HG03135 (cell line): ENCODE results near the gene FAM3B.

ENCODE experiments used
- ATAC-seq: cut with Tn5 transposase; IDR thresholded peaks from one replicate; pipeline ENCODE4 v1.9.1; 2021; ENCODE audit warnings: mild to moderate bottlenecking, moderate library complexity; ENCODE audit not compliant: unreplicated experiment

Gene FAM3B

DNA sequence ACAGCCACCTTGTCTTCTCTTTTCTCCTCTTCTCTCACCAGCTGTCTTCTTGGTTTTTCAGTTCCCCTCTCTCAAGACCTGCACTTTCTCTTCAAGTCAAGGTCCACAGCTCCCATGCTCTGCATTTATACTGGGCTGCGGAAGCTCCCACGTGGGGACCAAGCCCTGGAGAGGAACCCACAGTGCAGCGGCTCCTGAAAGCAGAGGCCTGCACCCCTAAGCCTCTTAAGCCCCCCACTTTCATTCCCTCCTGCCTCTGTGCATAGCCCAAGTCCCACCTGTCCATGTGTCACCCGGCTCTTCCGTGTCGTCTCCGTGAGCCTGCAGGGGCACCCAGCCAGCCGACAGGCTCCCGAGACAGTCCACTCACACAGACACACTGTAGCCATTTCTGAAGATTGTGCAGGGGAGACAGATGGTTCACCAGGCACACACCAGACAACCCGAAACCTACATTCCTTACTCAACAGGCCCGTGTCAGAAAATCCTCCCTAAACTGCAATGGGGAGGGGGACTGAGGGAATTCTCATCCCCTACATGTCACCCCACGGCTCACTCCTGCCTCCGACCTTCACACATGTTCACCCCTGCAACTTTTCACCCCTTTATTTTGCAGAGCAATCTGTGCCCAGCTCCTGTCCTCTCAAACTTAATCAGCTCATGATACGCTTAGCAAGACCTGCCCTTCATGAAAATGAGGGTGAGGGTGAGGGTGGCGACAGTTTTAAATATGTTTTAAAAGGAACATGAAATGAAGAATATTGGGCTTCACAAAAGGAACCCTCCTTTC lies 51.5 kb downstream of the FAM3B start:
- peak; percentile 54 for ATAC-seq

DNA sequence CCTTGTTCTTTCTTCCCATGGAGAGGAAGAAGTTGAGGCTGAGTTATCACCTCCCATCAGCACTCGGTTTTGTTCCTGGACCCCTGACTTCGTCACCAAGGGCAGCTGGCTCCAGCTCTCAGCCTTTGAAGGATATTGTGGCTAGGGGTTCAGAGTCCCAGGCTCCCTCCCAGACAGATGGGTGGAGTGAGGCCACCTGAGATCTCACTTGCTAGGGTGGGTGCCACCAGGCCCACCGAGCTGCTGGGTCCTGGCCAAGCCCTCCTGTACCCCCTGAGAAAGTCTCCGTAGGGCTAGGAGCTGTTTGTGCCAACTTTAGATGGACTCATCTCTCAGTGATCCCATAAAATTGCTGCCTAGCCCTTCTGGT lies 52.1 kb downstream of the FAM3B start:
- ATAC-seq: no peak

DNA sequence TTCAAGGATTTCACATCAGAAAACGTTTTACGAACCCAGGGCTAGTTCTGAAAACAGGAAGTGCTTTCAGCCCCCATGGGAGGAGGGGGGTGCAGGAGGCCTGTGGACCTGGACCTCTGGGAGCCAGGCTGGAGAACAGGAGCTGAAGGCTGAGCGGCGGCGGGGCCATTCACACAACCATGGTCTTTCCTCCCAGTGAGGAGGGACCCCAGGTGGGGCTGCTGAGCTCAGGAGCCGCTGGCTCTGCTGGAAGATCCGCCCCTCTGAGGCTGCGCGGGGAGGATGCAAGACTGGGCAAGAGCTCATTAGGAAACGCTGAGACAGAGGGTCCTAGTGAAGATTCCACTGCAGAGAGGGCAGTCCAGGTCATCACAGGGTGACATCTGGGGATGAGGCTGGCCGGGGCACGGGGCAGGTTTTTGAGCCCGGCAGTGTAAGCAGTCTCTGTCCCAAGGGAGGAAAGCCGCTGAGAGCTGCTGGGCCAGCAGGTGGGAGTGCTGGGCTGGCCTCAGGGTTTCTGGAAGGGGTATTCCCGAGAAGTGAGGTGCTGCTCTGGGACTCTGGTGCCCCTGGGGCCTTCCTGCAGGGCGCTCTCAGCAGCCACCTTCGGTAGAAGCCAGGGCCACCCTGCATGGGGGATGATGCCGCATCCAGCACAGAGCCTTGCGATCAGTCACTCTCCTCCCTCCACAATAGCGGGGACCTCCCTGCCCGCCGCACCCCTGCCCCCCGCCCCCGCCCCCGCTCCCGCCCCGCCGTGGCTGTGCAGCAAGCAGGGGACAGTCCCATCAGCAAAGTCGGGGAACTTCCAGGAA lies 52.7 kb downstream of the FAM3B start:
- ATAC-seq: peak; percentile 31

DNA sequence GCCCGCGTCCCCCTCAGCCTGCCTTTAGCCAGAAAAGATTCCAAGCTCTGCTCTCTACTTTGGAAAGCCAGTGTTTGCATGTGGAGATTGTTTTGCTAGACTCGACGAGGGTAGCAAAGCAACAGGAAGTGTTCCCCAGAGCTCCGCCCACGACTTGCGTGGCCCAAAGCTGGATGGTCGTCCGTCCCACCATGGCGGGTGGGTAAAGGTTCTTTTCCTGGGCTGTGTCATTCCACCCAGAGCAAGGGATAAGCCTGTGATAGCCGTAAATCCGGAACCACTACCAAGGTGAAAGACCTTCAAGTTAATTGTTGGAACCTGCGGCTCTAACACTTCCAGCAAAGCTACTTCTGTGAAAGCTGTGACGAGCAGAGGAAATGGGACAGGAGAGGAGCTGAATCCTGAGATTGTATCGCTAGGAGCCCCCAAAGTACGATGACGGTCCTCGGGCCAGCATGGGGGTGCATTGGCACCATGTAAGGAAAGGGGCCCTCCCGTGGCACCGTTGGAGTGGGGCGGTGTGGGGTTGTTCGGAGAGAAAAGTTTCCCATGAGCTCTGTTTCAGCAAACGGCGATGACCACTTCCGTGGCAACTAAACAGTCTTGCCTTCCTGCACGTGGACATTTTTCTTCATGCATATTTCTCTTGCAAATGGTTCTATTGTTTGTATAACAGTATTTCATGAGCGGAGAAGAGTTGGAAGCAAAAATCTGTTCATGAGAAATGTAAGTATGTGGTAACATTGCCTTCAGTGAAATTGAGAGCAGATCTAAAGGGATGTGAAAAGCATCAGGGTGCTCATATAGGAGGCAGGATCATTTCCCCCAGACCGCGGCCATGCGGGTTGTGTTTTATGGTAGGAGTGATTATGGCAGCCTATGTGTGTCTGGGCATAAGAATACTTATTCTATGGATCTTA lies 53.6 kb downstream of the FAM3B start:
- ATAC-seq: peak; percentile 4

DNA sequence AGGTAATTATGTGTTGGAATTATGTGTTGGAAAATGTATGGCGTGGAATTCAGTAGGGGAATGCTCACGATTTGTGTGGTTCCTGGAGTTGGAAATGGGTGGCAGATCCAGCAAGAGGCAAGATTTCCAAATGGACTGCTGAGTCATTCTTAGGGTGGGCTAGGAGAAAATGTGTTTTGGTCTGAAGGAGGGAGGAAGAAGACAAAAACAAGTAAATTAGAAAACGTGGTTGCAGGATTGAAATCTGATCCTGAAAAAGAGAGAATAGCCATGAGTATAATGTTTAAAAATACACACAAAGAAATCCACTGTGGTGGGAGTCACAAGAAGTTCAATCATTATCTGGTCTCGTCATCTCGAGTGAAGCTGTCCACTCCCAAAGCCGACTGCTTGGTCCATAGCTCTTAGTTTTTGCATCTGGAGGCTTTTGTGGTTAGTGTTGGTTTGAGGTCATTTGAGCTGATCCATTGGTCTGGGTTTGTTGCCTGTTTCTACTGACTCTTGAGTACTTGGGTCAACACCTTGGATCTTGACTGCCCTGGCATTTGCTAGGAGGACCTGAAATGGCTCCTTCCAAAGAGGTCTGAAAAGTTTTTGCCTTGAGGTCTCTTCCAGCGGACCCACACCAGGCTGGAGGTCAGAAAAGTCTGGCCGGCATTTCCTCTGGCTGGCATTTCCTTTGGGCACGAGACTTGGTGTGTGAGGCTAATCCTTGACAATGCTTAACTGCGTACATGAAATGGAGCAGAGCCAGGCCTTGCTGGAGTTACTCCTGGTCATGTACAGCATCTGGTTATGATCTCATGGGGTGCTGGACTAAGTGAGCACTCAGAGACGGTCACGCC lies 54.5 kb downstream of the FAM3B start:
- ATAC-seq: no peak

DNA sequence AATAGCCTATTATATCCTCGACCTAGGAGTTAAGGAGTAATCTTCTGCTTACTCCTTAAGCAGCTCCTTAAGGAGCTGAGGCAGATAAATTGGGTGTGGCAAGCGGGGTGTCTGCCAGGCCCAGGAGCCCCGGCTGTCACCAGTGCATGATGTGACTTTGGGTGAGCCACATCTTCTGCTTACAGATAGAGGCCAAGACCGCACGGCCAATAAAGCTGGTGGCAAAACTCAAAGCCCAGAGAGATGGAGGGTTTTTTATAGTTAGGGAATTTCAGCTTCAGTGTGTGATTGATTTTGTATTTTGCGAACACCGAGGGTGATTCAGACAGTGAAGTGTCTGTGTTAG lies 55.1 kb downstream of the FAM3B start:
- ATAC-seq: no peak

DNA sequence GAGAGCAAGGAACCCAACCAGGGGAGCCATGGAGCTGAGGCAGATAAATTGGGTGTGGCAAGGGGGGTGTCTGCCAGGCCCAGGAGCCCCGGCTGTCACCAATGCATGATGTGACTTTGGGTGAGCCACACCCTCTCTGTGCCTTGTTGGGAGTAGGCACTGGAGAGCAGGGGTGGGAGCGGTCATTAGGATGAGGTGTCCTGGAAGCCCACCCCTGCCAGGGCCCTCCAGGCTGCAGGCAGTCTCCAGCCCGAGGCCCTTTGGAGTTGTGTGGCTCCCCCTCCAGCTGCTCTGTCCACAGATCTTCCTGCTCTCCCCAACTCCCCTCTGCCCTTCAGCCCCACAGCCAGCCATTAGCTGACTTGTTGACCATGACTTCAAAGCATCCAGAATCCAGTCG lies 56.7 kb downstream of the FAM3B start:
- no peak for ATAC-seq

DNA sequence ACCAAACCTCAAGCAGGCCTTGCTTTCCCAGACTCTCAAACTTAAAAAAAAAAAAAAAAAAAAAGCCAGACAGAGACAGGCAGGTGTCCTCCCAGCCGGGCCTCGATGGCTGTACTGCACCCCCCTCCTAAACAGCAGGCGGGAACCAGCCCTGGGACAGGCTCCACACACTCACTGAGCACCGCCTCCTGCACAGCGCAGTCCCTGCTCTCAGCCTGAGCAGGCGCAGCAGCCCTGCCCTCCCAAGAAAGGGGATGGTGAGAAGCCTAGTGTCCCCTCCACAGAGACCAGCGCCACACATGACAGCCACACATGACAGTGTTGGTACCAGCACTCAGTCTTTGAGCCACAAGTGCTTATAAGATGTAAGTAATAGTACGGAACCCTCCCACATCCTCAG lies 57.2 kb downstream of the FAM3B start:
- ATAC-seq: no peak

DNA sequence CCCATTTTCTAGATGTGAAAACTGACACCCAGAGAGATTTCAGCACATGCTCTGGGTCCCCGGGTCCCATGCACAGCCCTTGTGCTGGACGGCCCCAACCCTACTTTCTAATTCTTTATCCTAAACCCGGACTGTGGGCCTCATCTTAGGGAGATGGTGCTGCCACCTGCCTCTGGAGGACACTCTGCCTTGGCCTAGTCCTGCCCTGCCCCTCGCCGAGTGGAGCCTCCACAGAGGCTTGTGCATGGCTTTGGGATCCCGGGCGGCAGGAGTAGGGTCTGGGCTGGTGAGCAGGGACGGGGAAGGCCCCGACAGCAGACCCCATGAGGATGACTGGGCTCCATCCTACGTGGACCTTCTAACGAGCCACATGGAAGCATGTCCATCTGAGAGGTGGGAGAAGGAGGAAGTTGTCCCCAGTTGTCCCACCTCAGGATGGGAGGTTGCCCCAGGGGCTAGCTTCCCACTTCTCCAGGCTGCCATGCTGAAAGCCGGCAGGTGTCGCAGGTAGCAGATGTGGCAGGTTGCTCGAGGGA lies 57.6 kb downstream of the FAM3B start:
- no peak for ATAC-seq

DNA sequence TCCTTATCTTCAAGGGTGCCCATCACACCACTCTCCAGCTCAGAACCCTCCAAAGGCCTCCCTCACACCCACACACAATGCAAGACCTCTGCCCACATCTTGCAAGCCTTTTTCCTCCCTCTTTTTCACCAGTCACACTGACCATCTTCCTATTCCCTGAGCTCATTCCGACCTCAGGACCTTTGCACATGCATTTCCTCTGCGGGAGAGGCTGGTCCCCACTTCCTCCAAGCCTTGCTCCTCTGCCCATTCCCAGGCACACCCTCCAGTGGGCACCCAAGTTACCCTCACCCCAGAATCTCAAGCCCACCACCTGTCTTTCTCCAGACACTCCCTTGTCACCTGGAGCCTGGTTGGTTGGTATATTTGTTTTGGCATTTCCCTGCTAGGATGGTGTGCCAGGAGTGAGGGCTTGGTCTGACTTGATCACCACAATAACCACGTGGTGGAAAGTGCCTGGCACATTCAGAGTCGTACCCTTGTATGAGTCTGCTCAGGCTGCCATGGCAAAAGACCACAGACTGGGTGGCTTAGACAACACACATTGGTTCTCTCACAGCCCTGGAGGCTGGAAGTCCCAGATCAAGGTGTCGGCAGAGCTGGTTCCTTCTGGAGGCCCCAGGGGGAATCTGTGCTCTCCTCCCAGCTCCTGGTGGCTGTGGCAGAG lies 58.4 kb downstream of the FAM3B start:
- no peak for ATAC-seq

DNA sequence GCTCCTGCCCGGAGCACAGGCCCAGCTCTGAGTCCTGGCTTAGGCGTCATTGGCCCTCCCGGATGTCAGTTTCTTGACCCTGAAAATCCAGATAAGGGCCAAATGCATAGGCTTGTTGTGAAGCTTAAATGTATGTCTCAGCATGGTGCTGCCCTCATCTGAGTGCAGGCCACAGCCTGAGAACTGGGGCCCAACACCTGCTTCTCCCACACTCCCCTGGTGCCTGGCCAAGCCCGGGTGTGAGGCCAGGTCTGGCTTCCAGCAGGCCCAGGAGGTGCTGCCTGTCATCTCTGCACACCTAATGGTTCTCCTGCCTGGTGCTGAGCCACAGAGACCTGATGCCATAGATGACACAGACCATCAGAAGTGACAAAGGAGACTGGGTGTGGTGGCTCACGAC lies 59.3 kb downstream of the FAM3B start:
- ATAC-seq: no peak

DNA sequence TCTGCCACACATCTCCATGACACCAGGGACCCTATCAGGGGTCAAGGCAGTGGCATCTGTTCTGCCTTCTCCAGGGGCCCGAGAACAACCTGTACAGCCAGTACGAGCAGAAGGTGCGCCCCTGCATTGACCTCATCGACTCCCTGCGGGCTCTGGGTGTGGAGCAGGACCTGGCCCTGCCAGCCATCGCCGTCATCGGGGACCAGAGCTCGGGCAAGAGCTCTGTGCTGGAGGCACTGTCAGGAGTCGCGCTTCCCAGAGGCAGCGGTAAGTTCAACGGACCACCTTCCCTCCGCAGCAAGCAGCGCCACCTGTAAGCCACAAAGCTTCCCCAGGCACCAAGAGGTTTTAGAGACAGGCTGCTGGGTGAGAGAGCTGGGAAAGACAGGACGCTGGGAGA lies 61.1 kb downstream of the FAM3B start:
- no peak for ATAC-seq

DNA sequence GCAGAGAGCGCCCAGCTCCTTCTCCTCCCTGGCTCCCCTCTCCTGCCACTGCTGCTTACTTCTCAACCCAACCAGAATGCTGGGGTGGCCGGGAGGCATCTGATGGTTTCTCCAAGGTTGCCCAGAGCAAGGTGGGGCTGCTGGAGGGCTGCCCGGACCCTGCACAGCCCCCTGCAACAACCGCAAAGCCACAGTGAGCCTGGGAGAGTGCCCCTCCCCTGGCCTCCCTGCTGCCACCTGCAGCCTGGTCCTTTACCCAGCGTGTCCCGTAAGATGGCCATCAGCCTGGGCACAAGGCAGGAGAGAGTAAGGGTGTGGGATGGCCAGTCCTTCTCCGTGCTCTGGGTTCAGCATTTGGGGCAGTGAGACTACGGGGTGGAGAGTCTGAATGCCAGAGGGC lies 62.2 kb downstream of the FAM3B start:
- no peak for ATAC-seq

DNA sequence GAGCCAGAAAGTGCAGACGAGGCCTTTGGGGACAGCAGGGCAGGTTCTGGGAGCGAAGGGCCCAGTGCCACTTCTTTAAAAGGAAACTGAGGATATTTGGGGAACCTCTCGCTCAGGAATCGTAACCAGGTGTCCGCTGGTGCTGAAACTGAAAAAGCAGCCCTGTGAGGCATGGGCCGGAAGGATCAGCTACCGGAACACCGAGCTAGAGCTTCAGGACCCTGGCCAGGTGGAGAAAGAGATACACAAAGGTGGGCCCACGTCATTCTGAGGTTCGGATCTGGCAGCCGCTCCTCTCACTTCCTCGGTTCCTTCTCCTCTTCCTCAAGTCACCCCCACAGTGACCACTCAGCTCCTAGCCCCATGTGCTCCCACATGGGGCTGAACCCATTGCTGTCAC lies 63.3 kb downstream of the FAM3B start:
- ATAC-seq: no peak

DNA sequence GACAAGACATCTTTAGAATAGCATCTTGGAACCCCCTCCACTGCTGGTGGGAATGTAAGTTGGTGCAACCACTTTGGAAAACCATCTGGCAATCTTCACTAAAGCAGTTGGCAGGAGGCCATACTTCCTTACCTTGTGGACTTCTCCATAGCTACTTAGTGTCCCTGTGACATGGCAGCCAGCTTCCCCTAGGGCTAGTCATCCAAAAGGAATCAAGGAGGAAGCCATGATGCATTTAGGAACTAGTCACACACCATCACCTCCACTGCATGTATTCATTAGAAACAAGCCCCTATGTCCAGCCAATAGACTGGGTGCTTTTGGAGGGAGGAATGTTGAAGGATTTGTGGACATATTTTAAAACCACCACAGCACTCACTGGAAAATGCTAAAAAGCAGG lies 65.1 kb downstream of the FAM3B start:
- ATAC-seq: no peak

DNA sequence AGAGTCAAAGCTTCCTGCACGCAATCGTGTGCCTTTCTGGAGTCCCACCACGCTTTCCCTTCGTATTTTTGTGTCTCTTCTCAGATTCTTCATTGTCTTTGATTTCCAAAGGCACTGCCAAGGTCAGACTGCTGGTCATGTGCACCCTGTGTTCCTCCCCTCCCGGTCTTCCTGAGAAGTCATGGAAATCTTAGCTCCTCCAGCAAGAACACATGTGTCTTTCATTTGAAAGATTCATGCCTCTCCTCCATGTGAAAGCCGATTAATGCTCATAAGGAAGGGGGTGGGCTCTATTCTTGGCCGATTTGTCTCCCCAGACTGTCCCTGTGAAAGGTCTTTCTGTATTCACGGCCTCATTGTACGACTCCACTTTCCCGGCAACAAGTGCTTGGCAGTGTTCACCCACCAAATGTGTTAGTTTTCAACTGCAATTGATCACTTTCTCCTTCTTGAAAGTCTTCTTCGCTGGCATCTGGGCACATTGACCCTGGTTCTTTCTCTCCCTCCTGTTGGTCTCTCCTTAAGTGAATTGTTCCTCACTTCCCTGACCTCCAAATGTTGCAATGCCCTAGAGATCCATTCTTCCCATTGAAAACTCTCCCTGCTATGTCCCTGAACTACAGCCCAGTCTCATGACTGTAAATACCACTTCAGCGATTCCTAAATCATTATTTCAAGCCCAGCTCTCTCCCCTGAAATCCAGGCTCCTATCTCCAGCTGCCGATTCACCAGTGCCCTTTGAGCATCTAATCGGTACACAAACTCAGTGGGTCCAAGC lies 70.6 kb downstream of the FAM3B start:
- ATAC-seq: no peak

DNA sequence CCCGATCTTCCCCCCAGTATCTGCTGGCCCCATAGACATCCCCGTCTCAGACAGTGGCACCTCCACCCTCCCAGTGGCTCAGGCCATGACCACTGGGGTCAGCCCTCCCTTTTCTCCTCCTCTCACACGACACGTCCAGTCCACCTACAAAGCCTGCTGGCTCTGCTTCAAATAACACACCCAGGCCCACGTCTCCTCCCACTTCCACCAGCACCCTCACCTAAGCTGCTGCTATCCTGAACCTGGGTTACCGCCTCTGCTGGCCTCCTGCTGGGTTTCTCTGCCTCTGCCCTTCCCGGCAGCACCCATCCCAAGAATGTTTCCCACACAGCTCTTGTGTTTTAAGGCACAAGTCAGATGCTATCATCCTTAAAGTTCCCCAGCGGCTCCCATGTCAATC lies 71.2 kb downstream of the FAM3B start:
- ATAC-seq: no peak

DNA sequence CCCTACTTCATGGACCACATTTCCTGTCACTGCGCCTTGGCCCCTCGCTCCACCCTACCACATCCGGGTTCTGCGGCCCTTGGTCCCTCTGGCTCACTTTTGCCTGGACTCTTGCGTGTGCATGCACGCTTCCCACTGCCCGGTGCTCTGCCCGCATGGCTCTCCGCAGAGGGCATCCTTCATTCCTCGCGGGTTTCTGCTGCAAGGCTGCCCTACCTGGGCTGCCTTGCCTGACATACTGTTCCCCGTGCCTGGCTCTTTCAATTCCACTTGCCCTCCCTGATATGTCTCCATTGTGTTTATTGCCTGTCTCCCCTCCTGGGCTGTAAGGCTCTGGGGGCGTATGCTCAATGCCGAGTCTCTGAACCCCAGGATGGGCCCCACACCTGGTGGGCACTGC lies 71.7 kb downstream of the FAM3B start:
- no peak for ATAC-seq

DNA sequence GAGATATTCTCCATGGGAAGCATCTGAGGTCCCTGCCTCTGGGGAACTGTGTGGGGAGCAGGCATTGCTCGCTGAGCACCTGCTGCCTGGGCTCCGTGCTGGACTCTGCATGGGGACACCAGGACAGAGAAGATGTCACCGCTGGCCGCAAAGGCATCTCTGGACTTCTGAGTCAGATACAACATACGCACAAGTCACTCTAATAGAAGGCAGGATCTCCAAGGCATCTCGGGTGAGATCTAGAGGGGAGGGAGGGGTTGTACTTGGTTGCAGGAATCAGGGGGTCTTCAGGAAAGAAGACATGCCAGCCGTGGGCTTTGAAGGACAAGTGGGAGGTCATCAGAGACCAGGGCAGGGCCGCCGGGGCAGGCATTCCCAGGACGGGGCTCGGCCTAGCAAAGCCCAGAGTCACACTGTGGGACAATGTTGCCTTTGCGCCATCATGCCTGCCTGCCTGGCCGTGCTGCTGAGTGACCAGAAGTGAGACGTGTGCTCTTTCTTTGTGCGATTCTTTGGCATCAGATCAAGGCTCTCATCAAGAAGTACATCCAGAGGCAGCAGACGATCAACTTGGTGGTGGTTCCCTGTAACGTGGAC lies 73.5 kb downstream of the FAM3B start:
- no peak for ATAC-seq
